Thymus (tissue), 11 donors: ENCODE data around the gene PSMB1. TPM values are rescaled to one million over a fixed set of nuclear protein-coding genes. Genes with fewer than 3 reads are reported as not detected.

ENCODE experiments used
- DNase-seq, 9 donors: peaks; one replicate each; pipeline ENCODE4 v3.0.0-alpha.2; 2013; ENCODE audit warnings: low spot score in 9 of 9, low read depth in 6 of 9, missing footprints in 1 of 9
- H3K27ac ChIP-seq, 2 donors: one replicate each; pipeline ENCODE4 v1.5.1; 2013; ENCODE audit warnings: control low read depth in 1 of 2, low read depth in 1 of 2, low read length in 1 of 2, mild to moderate bottlenecking in 1 of 2, moderate library complexity in 1 of 2
- H3K27me3 ChIP-seq, 2 donors: one replicate each; pipeline ENCODE4 v1.5.1; 2013; ENCODE audit warnings: low read length in 1 of 2; ENCODE audit not compliant: control insufficient read depth in 2 of 2, insufficient read depth in 1 of 2
- H3K36me3 ChIP-seq, 2 donors: one replicate each; pipeline ENCODE4 v1.5.1; 2013; ENCODE audit warnings: low read length in 1 of 2, mild to moderate bottlenecking in 1 of 2, moderate library complexity in 1 of 2; ENCODE audit not compliant: control insufficient read depth in 2 of 2, insufficient read depth in 2 of 2
- H3K4me1 ChIP-seq, 2 donors: one replicate each; pipeline ENCODE4 v1.5.1; 2013; ENCODE audit warnings: low read length in 2 of 2; ENCODE audit not compliant: control insufficient read depth in 2 of 2, insufficient read depth in 2 of 2
- H3K4me3 ChIP-seq, 2 donors: one replicate each; pipeline ENCODE4 v1.5.1; 2013; ENCODE audit warnings: low read length in 2 of 2, control low read depth in 1 of 2, mild to moderate bottlenecking in 1 of 2
- H3K9me3 ChIP-seq, 2 donors: one replicate each; pipeline ENCODE4 v1.5.1; 2013; ENCODE audit warnings: low read length in 1 of 2, mild to moderate bottlenecking in 1 of 2; ENCODE audit not compliant: control insufficient read depth in 2 of 2, insufficient read depth in 1 of 2
- WGBS: extraction: QIAGEN DNeasy Blood & Tissue Kit; methylation state at CpG from one replicate; pipeline ENCODE4 v1.1.7; 2013; 5-methylcytosine and 5-hydroxymethylcytosine counted together
- polyA plus RNA-seq: library from polyadenylated mRNA; stranded (reverse); fragments of 200-250 nt; gene quantifications from one replicate; pipeline ENCODE4 v1.2.3, GENCODE V29; 2013
- total RNA-seq: library from RNA; stranded (reverse); fragments of 120-200 nt; gene quantifications from one replicate; pipeline ENCODE4 v1.2.4, GENCODE V29; 2013
- donor health status: healthy.

Gene PSMB1
- total and polyA plus RNA-seq, 2 donors = 232 to 289 TPM

GRCh38 chr6:170578909-170579308, 25.8 kb upstream of the PSMB1 start:
- Histone ChIP-seq H3K27me3 (no peaks in the 10 kb centered on the region), H3K36me3 (peaks cover 32 to 64% of the 10 kb centered on the region in 2 donors)

GRCh38 chr6:170575250-170575649, 22.1 kb upstream of the PSMB1 start:
- Histone ChIP-seq H3K4me3 (no peak overlapping the region), H3K9me3 (no peaks in the 10 kb centered on the region), H3K4me1 (no peaks in the 10 kb centered on the region), H3K27ac (no peak overlapping the region), H3K27me3 (no peaks in the 10 kb centered on the region), H3K36me3 (peaks cover 33 to 69% of the 10 kb centered on the region in 2 donors)
- 95% methylated on average over 1 of the region's 1 CpG for WGBS
- no peak for DNase-seq

More at GRCh38 chr6:170578909-170579308, 25.8 kb upstream of the PSMB1 start:
- peaks cover 0 to 3% of the 10 kb centered on the region in 2 donors for H3K4me1 ChIP-seq
- DNase-seq = no peak
- no peak overlapping the region for H3K27ac ChIP-seq
- no peak overlapping the region for H3K4me3 ChIP-seq
- H3K9me3 ChIP-seq = no peaks in the 10 kb centered on the region

- Histone ChIP-seq H3K9me3 (no peaks in the 10 kb centered on the region), H3K27ac (no peak overlapping the region), H3K27me3 (no peaks in the 10 kb centered on the region), H3K4me3 (no peak overlapping the region), H3K36me3 (peaks cover 43 to 69% of the 10 kb centered on the region in 2 donors), H3K4me1 (no peaks in the 10 kb centered on the region)
- DNase-seq = no peak
- 98% methylated on average over 2 of the region's 2 CpGs for WGBS
Measured at GRCh38 chr6:170572704-170573466, 19.8 kb upstream of the PSMB1 start.

GRCh38 chr6:170564936-170565530, 11.9 kb upstream of the PSMB1 start:
- Histone ChIP-seq H3K27me3 (no peaks in the 10 kb centered on the region), H3K27ac (no peak overlapping the region), H3K4me3 (no peak overlapping the region), H3K9me3 (no peaks in the 10 kb centered on the region), H3K36me3 (peaks cover 34 to 52% of the 10 kb centered on the region in 2 donors), H3K4me1 (no peaks in the 10 kb centered on the region)
- 97% methylated on average over 8 of the region's 8 CpGs for WGBS
- DNase-seq = no peak

GRCh38 chr6:170561555-170561954, 8.4 kb upstream of the PSMB1 start:
- peaks cover 18 to 42% of the 10 kb centered on the region in 2 donors for H3K36me3 ChIP-seq
- DNase-seq = no peak
- WGBS = 99% methylated on average over 4 of the region's 4 CpGs

GRCh38 chr6:170555305-170555704, 2.2 kb upstream of the PSMB1 start:
- no peaks in the 10 kb centered on the region for H3K9me3 ChIP-seq
- WGBS = 77% methylated on average over 3 of the region's 3 CpGs
- peaks cover 0 to 16% of the 10 kb centered on the region in 2 donors for H3K36me3 ChIP-seq
- DNase-seq = no peak
- H3K27ac ChIP-seq = no peak overlapping the region
- no peaks in the 10 kb centered on the region for H3K27me3 ChIP-seq
- peaks cover 14 to 15% of the 10 kb centered on the region in 2 donors for H3K4me1 ChIP-seq
- peak overlapping the region; percentile 81 to 87 for H3K4me3 ChIP-seq

More at GRCh38 chr6:170561555-170561954, 8.4 kb upstream of the PSMB1 start:
- no peaks in the 10 kb centered on the region for H3K4me1 ChIP-seq
- no peaks in the 10 kb centered on the region for H3K9me3 ChIP-seq
- no peak overlapping the region for H3K27ac ChIP-seq
- no peaks in the 10 kb centered on the region for H3K27me3 ChIP-seq
- H3K4me3 ChIP-seq = no peak overlapping the region

- WGBS = 4% methylated on average over 7 of the region's 7 CpGs
- Histone ChIP-seq H3K4me3 (peak overlapping the region; percentile 81 to 87), H3K9me3 (no peaks in the 10 kb centered on the region), H3K27ac (peak overlapping the region; percentile 67 to 81), H3K4me1 (peaks cover 14 to 15% of the 10 kb centered on the region in 2 donors), H3K36me3 (peaks cover 0 to 19% of the 10 kb centered on the region in 2 donors), H3K27me3 (no peaks in the 10 kb centered on the region)
- DNase-seq = peak in 2 of 9 donors; percentile 6 to 9
Measured at GRCh38 chr6:170554796-170555137, 1.7 kb upstream of the PSMB1 start.

GRCh38 chr6:170554013-170554795, 1.1 kb upstream of the PSMB1 start, which contains the start of gene TBP:
TBP (plus strand) TSS chr6:170554369; CDS start chr6:170557030, 2,661 bp downstream.
- peak within 1 kb of the TSS; percentile 81 to 87 for H3K4me3 ChIP-seq
- DNase-seq = peak; percentile 94 to 99 (median 97)
- H3K36me3 ChIP-seq = peaks cover 0 to 20% of the 10 kb centered on the region in 2 donors
- under 1% methylated on average over 51 of the region's 51 CpGs for WGBS
- H3K9me3 ChIP-seq = no peaks in the 10 kb centered on the region
- H3K27me3 ChIP-seq = no peaks in the 10 kb centered on the region
- peaks cover 14 to 15% of the 10 kb centered on the region in 2 donors for H3K4me1 ChIP-seq
- H3K27ac ChIP-seq = peak within 1 kb of the TSS; percentile 96 to 98
